NCI-H2227 treated with DMSO at 0.1 percent for 48 hours (cell line): ENCODE measurements around the gene SLC26A2.
"Not testable (repeated sequence)": the region's sequence is repeated elsewhere in the genome, so short reads cannot be mapped to it uniquely, and the experiment has no call there.

Experiments
- DNase-seq: peaks from one replicate; lab custom pipeline; 2025; lab: John Stamatoyannopoulos, UW

The SLC26A2 gene

GRCh38 chr5:150006318-150006717 is 45.8 kb downstream of the SLC26A2 start:
- DNase-seq: no peak

DNA sequence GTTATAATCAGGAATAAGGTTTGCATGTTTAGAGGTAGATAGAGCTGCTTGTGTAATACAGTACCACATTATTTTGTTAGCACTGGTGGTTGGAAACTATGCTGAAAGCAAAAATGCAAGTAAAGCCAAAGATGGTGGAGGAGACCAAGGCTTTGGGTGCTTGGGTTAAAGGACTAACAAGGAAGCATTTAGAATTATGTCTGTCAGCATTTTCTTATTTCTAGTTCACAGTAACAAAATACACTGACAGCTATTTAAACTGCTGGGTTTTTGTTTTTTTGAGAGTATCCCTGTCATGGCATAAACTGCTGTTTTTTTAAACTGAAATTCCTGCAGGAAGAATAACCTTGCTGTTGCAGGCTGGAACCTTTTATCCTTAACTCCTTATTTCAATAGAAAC is 46.5 kb downstream of the SLC26A2 start:
- no peak for DNase-seq

DNA sequence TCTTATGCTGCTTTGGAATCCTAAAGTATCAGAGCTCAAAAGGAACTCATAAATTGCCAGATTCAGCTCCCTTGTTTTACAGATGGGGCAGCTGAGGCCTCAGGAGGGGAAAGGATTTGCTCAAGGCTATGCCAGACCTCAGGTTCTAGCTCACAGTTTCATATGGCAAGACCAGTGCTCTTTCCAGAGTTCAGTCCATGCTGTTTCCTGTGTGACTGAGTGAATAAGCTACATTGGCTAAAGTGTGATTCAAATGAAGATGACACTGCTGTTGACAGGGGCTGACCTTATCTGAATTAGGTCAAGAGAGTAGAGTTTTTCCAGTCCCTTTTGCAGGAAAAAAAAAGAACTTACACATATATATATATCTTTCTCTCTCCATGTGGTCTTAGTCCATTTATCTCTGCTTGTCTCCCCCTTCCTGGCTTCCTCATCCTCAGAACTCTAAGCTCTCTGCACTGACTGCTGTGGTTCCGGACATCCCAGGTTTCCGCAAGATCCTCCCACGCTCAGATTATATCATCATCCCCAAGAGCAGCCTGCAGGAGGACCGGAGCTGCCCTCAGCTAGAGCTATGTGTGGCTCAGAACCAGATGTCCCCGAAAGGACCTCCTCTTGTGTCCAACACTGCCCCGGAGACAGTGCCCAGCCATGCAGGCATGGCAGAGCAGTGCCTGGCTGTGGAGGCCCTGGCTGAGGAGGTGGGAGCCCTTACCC is 49.3 kb downstream of the SLC26A2 start:
- no peak for DNase-seq

- no peak for DNase-seq
Measured at GRCh38 chr5:150013931-150014330, 53.4 kb downstream of the SLC26A2 start.

DNA sequence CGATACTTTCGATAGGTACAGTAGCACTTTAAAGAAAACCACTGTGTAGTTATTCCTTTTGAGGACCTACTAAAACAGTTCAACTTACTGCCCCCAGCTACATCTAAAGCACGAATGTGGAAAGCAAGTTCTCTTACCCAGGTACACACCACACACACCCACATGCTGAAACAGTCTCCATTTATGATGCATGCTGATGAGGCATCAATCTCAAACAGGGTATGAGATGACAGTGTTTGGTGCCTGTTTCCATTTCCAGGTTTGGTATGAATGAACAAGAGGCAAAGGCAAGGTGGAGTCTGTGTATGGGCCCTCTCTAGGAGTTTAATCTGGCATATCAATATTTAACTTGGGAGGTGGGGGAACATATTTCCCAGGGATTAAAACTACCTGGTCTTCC is 53.9 kb downstream of the SLC26A2 start:
- no peak for DNase-seq

DNA sequence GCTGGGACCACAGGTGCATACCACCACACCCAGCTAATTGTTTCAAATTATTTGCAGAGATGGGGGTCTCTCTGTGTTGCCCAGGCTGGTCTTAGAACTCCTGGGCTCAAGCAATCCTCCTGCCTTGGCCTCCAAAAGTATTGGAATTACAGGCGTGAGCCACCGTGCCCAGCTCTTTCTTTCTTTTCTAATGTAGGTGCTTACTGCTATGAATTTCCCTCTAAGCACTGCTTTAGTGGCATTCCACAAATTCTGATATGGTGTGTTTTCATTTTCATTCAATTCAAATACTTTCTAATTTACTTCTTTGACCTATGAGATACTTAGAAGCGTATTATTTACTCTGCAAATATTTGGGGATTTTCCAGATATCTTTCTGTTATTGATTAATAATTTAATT is 54.9 kb downstream of the SLC26A2 start:
- DNase-seq: no peak

- DNase-seq: no peak
Measured at GRCh38 chr5:150016537-150016936, 56.0 kb downstream of the SLC26A2 start.

DNA sequence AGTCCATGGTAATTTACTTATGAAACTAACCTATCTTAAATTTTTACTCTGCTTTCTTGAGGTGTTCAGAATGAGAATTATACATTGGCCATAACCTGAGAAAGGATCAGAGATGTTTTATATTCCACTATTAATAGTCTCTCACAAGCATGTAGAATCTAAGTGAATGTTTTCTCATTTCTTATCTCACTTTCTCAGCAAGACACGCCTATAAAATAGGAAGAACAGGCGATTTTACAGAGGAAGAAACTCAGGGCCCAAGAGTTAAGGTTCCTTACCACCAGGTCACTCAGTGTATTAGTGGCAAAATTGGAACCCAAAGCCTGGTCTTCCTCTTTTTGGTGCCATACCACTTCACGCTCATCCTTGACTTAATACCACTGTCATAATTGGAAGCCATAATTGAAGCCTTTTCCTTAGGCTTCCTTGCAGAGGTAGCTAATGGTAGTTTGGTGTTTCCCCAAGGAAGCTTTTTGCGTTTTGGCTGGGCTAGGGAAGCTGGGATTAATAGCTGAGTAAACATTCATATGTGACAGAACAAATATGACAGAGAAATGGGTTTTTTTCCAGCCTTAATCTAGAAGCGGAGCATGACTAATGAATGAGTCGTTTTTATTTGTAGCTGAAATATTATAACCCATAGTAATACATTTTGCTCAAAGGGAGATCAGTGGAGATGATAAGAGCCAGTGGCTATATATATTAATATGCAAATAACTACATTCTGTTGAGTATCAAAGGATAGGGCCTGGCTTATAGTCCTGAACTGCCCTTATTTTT is 56.9 kb downstream of the SLC26A2 start:
- DNase-seq: no peak

DNA sequence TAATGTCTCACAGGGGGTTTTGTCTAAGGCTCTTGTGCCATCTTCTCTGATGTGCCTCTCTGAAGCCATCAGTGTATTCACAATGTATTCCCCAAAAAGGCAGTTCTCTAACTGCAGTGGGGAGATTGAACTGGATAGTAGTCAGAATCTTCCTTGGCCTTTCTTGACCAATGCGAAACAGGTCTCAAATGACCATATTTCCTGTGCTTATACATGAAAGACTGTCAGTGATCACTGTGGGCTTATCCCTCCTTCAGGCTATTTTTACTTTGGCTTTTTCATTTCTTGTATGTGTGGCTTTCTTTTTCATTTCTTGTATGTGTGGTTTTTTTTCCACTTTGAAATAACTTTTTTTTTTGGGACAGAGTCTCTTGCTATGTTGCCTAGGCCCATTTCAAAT is 59.7 kb downstream of the SLC26A2 start:
- DNase-seq: no peak

DNA sequence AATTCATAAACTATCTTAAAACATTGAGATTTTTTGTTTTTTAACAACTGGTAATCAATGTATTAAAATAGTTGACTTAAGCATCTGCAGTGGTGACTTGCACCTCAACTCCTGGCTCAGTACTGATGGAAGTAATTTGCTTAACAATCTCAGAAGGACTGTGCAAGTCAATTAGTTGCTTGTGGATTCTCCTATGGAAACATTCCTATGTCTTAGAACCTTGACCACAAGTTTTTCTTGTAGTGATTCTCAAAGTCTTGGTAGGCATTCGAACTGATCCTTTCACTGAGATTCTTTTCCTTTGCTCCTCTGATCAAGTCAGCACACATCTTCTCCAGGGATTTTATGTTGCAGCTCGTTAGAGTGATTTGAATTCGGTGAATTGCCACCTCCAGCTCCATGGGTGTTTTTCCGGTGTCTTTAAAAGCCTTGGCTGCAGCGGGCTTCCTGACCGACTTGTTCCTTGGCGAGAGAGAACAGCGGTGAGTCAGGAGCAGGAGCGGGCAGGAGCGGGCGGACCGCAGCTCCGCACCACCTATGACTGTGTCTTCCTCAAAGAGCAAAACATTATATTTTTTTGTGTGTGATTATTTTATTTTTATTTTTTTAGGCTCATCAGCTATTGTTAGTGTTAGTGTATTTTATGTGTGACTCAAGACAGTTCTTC is 61.1 kb downstream of the SLC26A2 start:
- DNase-seq: no peak

- no peak for DNase-seq
Measured at GRCh38 chr5:150022158-150022531, 61.6 kb downstream of the SLC26A2 start.

GRCh38 chr5:150022681-150023080 is 62.1 kb downstream of the SLC26A2 start:
- no peak for DNase-seq

DNA sequence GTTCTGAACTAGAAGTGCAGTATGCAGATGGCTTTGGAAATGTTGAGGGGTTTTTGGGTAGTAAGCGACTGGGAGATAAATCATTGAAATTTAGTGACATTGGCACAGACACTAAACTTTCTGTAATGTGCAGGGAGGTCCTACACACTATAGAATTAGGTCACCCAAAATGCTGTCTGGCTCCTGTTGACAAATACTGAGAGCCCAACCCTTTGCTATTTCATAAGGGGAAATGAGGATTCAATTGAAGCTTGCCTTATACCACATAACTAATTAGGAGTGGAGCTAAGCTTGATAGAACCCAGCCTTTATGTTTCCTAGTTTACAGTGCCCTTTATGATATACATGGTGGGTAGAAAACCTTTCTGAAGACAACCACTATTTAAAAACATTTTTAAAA is 62.6 kb downstream of the SLC26A2 start:
- DNase-seq: no peak

GRCh38 chr5:150024346-150024984 is 63.9 kb downstream of the SLC26A2 start:
- DNase-seq: no peak

DNA sequence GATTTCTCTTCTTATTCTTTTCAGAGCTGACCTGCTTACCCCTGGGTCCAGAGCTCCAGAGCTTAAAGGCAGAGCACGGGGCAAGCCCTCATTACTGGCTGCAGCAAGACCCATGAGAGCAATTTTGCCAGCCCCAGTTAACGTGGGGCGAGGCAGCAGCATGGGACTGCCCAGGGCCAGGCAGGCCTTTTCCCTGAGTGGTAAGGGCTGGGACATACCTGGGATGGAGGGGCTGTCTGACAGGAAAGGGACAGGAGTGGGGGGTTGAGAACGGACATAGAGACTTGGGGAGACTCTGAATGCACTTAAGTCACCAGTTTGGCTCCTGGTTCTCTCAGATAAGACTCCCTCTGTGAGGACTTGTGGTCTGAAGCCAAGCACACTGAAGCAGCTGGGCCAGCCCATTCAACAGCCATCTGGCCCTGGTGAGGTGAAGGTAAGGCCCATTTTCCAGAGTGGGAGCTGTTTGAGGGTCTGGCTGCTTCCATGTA is 66.2 kb downstream of the SLC26A2 start:
- DNase-seq: no peak

GRCh38 chr5:150028047-150028446 is 67.5 kb downstream of the SLC26A2 start:
- not testable (repeated sequence) for DNase-seq

- no peak for DNase-seq
Measured at GRCh38 chr5:150033334-150033733, 72.8 kb downstream of the SLC26A2 start.

- no peak for DNase-seq
Measured at GRCh38 chr5:150034662-150035061, 74.1 kb downstream of the SLC26A2 start.

- DNase-seq: no peak
Measured at GRCh38 chr5:150035139-150035895, 74.8 kb downstream of the SLC26A2 start.

GRCh38 chr5:150036513-150036912 is 76.0 kb downstream of the SLC26A2 start:
- no peak for DNase-seq
